Measurements from ENCODE around the gene AMOTL2. TPM values are rescaled to one million over a fixed set of nuclear protein-coding genes. Genes with fewer than 3 reads are reported as not detected.

AMOTL2 gene
- total and polyA plus RNA-seq, 2 experiments from 2014 or later: 17.9 to 102 TPM

DNA sequence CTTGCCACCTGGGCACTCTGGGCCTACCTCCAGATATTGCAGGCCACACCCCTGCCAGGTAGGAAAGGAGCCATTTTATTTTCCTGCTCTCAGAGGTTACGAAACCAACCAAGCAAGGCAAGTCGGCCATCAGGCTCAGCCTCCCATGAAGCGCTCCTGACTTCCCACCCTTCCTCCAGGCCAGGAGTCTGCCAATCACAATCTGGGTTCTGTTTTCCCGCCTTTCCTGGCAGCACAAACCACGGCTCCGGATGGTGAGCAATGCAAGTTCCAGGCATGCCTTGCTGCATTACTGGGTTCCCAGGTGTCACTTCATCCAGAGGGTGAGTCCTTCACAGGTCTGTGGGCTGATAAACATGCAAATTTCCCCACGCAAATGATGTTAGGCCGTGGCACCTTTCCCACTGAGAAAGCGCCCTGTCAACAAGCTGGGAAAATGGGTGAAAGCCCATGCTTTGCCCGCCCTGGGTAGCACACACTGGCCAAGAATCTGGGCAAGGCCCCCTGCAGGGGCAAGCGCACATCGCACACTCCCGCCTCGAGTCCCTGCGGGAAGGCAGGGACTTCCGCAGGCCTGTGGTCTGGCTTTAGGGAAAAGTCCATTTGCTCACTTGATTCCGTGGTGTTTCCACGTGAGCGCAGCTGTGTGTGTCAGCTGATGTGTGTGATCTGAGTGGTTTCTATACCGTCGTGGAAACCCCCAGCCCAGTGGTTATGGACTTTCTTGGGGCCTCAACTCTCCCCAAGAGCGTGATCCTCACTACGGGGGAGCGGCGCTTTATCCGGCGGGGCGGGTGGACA lies 62.0 kb downstream of the AMOTL2 start:
- peaks cover 39% of the 10 kb centered on the region for H3K27me3 ChIP-seq (ENCODE audit: insufficient read depth)
- Mint-ChIP-seq H3K27me3 (ENCODE audit: insufficient read depth, low read depth, poor library complexity) (peaks cover 23% of the 10 kb centered on the region), H3K4me3 (no peak overlapping the region), H3K4me1 (peaks cover 44% of the 10 kb centered on the region), H3K27ac (no peak overlapping the region), H3K36me3 (ENCODE audit: low read depth) (no peaks in the 10 kb centered on the region), H3K9me3 (no peaks in the 10 kb centered on the region)
- H4K20me1 ChIP-seq (replicated peaks; ENCODE audit: insufficient read depth): no peaks in the 10 kb centered on the region
- H3K79me2 ChIP-seq (replicated peaks; ENCODE audit: insufficient read depth): no peaks in the 10 kb centered on the region
- TF ChIP-seq, protein P1, sequence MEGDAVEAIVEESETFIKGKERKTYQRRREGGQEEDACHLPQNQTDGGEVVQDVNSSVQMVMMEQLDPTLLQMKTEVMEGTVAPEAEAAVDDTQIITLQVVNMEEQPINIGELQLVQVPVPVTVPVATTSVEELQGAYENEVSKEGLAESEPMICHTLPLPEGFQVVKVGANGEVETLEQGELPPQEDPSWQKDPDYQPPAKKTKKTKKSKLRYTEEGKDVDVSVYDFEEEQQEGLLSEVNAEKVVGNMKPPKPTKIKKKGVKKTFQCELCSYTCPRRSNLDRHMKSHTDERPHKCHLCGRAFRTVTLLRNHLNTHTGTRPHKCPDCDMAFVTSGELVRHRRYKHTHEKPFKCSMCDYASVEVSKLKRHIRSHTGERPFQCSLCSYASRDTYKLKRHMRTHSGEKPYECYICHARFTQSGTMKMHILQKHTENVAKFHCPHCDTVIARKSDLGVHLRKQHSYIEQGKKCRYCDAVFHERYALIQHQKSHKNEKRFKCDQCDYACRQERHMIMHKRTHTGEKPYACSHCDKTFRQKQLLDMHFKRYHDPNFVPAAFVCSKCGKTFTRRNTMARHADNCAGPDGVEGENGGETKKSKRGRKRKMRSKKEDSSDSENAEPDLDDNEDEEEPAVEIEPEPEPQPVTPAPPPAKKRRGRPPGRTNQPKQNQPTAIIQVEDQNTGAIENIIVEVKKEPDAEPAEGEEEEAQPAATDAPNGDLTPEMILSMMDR (conservative IDR thresholded peaks at IDR 0.05; ENCODE audit: low read depth in 2 of 2): peak; percentile 32 to 45
- TF ChIP-seq, protein P2, sequence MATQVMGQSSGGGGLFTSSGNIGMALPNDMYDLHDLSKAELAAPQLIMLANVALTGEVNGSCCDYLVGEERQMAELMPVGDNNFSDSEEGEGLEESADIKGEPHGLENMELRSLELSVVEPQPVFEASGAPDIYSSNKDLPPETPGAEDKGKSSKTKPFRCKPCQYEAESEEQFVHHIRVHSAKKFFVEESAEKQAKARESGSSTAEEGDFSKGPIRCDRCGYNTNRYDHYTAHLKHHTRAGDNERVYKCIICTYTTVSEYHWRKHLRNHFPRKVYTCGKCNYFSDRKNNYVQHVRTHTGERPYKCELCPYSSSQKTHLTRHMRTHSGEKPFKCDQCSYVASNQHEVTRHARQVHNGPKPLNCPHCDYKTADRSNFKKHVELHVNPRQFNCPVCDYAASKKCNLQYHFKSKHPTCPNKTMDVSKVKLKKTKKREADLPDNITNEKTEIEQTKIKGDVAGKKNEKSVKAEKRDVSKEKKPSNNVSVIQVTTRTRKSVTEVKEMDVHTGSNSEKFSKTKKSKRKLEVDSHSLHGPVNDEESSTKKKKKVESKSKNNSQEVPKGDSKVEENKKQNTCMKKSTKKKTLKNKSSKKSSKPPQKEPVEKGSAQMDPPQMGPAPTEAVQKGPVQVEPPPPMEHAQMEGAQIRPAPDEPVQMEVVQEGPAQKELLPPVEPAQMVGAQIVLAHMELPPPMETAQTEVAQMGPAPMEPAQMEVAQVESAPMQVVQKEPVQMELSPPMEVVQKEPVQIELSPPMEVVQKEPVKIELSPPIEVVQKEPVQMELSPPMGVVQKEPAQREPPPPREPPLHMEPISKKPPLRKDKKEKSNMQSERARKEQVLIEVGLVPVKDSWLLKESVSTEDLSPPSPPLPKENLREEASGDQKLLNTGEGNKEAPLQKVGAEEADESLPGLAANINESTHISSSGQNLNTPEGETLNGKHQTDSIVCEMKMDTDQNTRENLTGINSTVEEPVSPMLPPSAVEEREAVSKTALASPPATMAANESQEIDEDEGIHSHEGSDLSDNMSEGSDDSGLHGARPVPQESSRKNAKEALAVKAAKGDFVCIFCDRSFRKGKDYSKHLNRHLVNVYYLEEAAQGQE (IDR thresholded peaks at IDR 0.05; ENCODE audit: unreplicated experiment): no peak
- peak; percentile 15 for ATAC-seq
- peaks cover 39% of the 10 kb centered on the region for H3K4me1 ChIP-seq (ENCODE audit: insufficient read depth)
- peak overlapping the region; percentile 94 for H2AFZ ChIP-seq
- 0 out of 2 replicates have a peak, but pooled peaks cover 9% of the 10 kb centered on the region for H3F3A ChIP-seq (replicated peaks; ENCODE audit: low read depth)
- H3K27ac ChIP-seq (ENCODE audit: low read depth): no peak overlapping the region
- peak overlapping the region; percentile 81 for H3K4me2 ChIP-seq
- no peaks in the 10 kb centered on the region for H3K9me2 ChIP-seq (ENCODE audit: insufficient read depth)
- no peaks in the 10 kb centered on the region for H3K36me3 ChIP-seq (ENCODE audit: insufficient read depth)
- DNase-seq (ENCODE audit: low spot score): peak; percentile 67
- peak overlapping the region; percentile 55 for H3K4me3 ChIP-seq

DNA sequence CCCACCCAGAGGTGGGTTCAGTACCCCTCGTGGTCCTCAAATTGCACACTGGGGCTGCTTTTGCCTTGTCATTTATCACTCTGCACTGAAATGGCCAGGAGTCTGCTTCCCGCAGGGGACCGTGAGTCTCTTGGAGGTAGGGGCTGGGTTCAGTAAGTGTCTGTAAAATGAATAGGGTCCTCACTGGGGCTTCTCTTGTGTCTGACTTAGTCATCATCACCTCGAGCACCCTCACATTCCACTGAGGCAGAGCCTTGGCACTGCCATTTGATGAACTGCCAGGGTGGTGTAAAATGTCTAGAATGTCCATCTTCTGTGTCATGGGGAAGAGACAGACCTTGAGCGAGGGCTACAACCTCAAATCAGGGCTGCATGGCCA lies 62.6 kb downstream of the AMOTL2 start:
- H3K36me3 Mint-ChIP-seq (ENCODE audit: low read depth): no peaks in the 10 kb centered on the region
- H3K4me3 ChIP-seq: no peak overlapping the region
- no peak for DNase-seq (ENCODE audit: low spot score)
- peaks cover 44% of the 10 kb centered on the region for H3K4me1 Mint-ChIP-seq
- no peak overlapping the region for H3K27ac Mint-ChIP-seq
- H3K4me2 ChIP-seq: no peak overlapping the region
- peaks cover 22% of the 10 kb centered on the region for H3K27me3 Mint-ChIP-seq (ENCODE audit: insufficient read depth, low read depth, poor library complexity)
- H4K20me1 ChIP-seq (replicated peaks; ENCODE audit: insufficient read depth): no peaks in the 10 kb centered on the region
- H3K4me1 ChIP-seq (ENCODE audit: insufficient read depth): peaks cover 39% of the 10 kb centered on the region
- no peaks in the 10 kb centered on the region for H3K36me3 ChIP-seq (ENCODE audit: insufficient read depth)
- no peak overlapping the region for H2AFZ ChIP-seq
- no peaks in the 10 kb centered on the region for H3K9me2 ChIP-seq (ENCODE audit: insufficient read depth)
- no peak overlapping the region for H3K4me3 Mint-ChIP-seq
- no peak for ATAC-seq
- H3K27ac ChIP-seq (ENCODE audit: low read depth): no peak overlapping the region
- H3K9me3 Mint-ChIP-seq: no peaks in the 10 kb centered on the region
- H3K27me3 ChIP-seq (ENCODE audit: insufficient read depth): peaks cover 39% of the 10 kb centered on the region
- TF ChIP-seq STAT1 (IDR thresholded peaks at IDR 0.05; ENCODE audit: unreplicated experiment) (no peak), EZH2phosphoT487 (IDR thresholded peaks at IDR 0.05; ENCODE audit: unreplicated experiment) (no peak)
- H3K79me2 ChIP-seq (replicated peaks; ENCODE audit: insufficient read depth): no peaks in the 10 kb centered on the region
- H3F3A ChIP-seq (replicated peaks; ENCODE audit: low read depth): 0 out of 2 replicates have a peak, but pooled peaks cover 9% of the 10 kb centered on the region
